Peyer's patch (tissue), 4 donors: Measurements from ENCODE around the gene CXCL3. TPM values are rescaled to one million over a fixed set of nuclear protein-coding genes. Genes with fewer than 3 reads are reported as not detected.

Experiments
- DNase-seq, 3 donors: peaks; one replicate each; pipeline ENCODE4 v3.0.0-alpha.2; 2017 to 2019
- H3K27ac ChIP-seq, 4 donors: fragments of 200-600 bp; sonication (generic); one replicate each; pipeline ENCODE4 v1.5.1; 2016 to 2019
- H3K27me3 ChIP-seq, 2 donors: fragments of 200-600 bp; sonication (generic); one replicate each; pipeline ENCODE4 v1.5.1; 2019
- H3K36me3 ChIP-seq, 3 donors: fragments of 200-600 bp; sonication (generic); one replicate each; pipeline ENCODE4 v1.5.1; 2016 to 2019
- H3K4me1 ChIP-seq, 4 donors: fragments of 200-600 bp; sonication (generic); one replicate each; pipeline ENCODE4 v1.5.1; 2016 to 2019
- H3K4me3 ChIP-seq, 4 donors: fragments of 200-600 bp; sonication (generic); 1 replicate in 3 of 4; 2 replicates in 1 of 4; pipeline ENCODE4 v1.5.1; 2016 to 2019; ENCODE audit warnings: mild to moderate bottlenecking in 1 of 4
- H3K9me3 ChIP-seq, 4 donors: fragments of 200-600 bp; sonication (generic); one replicate each; pipeline ENCODE4 v1.5.1; 2016 to 2019; ENCODE audit warnings: mild to moderate bottlenecking in 1 of 4
- POLR2A ChIP-seq, 2 donors: fragments of 450-650 bp; IDR thresholded peaks; one replicate each; pipeline ENCODE4 v1.5.1; 2017; ENCODE audit warnings: antibody characterized with exemption in 2 of 2, mild to moderate bottlenecking in 2 of 2, moderate library complexity in 2 of 2
- total RNA-seq, 4 donors: library from RNA; depleted of rRNA; stranded (reverse); fragments of >200 nt; gene quantifications; one replicate each; pipeline ENCODE4 v1.1.0, GENCODE V29; 2016
- TF ChIP-seq, protein P1 (sequence below), 6 experiments: fragments of 450-650 bp in 4 of 6; fragments of 200-600 bp in 2 of 6; sonication (generic) in 1 of 6; IDR thresholded peaks; one replicate each; pipeline ENCODE4 v1.5.1; 2017 to 2019; ENCODE audit warnings: antibody characterized with exemption in 6 of 6, mild to moderate bottlenecking in 3 of 6, moderate library complexity in 1 of 6

Gene CXCL3
- total RNA-seq, 4 donors from 2014 or later: 1.5 to 3.3 (median 2.2) TPM

DNA sequence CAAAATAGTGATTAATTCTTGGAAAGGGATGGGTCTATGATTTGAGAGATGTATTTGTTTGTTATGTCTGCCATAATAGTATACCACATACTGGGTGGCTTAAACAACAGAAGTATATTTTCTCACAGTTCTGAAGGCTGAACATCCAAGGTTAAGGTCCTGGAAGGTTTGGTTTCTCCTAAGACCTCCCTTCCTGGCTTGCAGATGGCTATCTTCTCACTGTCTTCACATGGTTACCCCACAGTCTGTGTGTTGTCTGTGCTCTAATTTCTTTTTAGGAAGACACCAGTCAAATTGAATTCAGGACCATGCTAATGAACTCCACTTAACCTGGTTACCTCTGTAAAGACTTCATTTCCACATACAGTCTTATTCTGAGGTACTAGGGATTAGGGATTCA lies 34.9 kb upstream of the CXCL3 start:
- H3K4me1 ChIP-seq: no peaks in the 10 kb centered on the region
- no peaks in the 10 kb centered on the region for H3K27me3 ChIP-seq
- TF ChIP-seq, protein P1, sequence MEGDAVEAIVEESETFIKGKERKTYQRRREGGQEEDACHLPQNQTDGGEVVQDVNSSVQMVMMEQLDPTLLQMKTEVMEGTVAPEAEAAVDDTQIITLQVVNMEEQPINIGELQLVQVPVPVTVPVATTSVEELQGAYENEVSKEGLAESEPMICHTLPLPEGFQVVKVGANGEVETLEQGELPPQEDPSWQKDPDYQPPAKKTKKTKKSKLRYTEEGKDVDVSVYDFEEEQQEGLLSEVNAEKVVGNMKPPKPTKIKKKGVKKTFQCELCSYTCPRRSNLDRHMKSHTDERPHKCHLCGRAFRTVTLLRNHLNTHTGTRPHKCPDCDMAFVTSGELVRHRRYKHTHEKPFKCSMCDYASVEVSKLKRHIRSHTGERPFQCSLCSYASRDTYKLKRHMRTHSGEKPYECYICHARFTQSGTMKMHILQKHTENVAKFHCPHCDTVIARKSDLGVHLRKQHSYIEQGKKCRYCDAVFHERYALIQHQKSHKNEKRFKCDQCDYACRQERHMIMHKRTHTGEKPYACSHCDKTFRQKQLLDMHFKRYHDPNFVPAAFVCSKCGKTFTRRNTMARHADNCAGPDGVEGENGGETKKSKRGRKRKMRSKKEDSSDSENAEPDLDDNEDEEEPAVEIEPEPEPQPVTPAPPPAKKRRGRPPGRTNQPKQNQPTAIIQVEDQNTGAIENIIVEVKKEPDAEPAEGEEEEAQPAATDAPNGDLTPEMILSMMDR (IDR thresholded peaks at IDR 0.05): no peak
- no peak for TF ChIP-seq POLR2A (IDR thresholded peaks at IDR 0.05)
- H3K27ac ChIP-seq: no peak overlapping the region
- H3K4me3 ChIP-seq: no peak overlapping the region
- DNase-seq: no peak
- no peaks in the 10 kb centered on the region for H3K9me3 ChIP-seq
- no peaks in the 10 kb centered on the region for H3K36me3 ChIP-seq

DNA sequence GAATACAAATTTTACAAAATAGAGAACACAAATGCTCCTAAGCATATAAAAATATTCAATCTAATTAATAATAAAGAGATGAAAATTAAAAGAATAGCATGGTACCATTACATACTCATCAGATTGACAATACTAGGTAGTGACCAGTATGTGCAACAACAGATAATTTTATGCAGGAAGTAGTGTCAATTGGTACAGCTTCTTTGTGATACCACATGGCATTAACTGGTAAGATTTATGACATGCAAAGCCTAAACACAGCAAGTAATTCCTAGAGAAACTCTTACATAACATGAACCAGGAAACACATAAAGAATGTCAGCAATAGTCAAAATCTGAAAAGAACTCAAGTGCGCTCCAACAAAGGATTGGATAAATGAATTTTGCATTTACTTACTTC lies 34.2 kb upstream of the CXCL3 start:
- H3K9me3 ChIP-seq: no peaks in the 10 kb centered on the region
- no peaks in the 10 kb centered on the region for H3K36me3 ChIP-seq
- no peaks in the 10 kb centered on the region for H3K27me3 ChIP-seq
- TF ChIP-seq, protein P1 (IDR thresholded peaks at IDR 0.05): no peak
- no peak for TF ChIP-seq POLR2A (IDR thresholded peaks at IDR 0.05)
- H3K27ac ChIP-seq: no peak overlapping the region
- H3K4me1 ChIP-seq: no peaks in the 10 kb centered on the region
- H3K4me3 ChIP-seq: no peak overlapping the region
- no peak for DNase-seq

DNA sequence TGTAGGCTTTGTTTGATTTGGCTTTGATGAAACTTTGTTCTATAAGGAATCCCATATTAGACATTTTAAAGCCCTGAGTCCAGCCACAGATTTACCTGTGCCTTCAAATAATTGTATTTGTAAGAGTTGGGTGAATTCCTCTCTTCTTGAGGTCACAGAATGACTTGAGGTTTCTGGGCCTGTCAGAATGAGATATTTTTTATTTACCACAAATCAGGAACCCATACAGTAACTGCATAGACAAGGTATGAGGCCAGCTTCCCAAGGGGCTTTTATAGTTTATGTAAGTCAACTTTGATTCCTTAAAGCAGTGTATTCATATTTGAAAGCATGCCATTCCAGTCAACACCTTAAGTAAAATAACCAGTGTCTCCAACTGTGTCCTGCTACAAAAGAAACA lies 29.1 kb upstream of the CXCL3 start:
- H3K36me3 ChIP-seq: no peaks in the 10 kb centered on the region
- TF ChIP-seq, protein P1 (IDR thresholded peaks at IDR 0.05): no peak
- no peak for TF ChIP-seq POLR2A (IDR thresholded peaks at IDR 0.05)
- H3K4me3 ChIP-seq: no peak overlapping the region
- no peaks in the 10 kb centered on the region for H3K27me3 ChIP-seq
- H3K27ac ChIP-seq: no peak overlapping the region
- H3K9me3 ChIP-seq: no peaks in the 10 kb centered on the region
- peaks cover 0 to 4% (median 0%) of the 10 kb centered on the region in 4 donors for H3K4me1 ChIP-seq
- no peak for DNase-seq

DNA sequence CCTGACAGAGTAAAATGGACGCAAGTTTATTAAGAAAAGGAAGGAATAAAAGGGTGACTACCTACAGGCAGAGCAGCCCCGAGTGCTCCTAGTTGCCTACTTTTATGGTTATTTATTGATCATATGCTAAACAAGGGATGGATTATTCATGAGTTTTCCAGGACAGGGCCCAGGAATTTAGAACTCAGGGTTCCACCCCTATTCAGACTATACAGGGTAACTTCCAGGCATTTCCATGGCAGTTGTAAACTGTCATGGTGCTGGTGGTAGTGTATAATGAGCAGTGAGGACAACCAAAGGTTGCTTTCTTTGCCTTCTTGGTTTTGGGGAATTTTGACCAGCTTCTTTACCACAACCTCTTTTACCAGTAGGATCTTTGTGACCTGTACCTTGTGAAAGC lies 27.7 kb upstream of the CXCL3 start:
- Histone ChIP-seq H3K9me3 (no peaks in the 10 kb centered on the region), H3K27ac (no peak overlapping the region), H3K4me1 (peaks cover 0 to 8% (median 0%) of the 10 kb centered on the region in 4 donors), H3K4me3 (no peak overlapping the region), H3K36me3 (no peaks in the 10 kb centered on the region), H3K27me3 (no peaks in the 10 kb centered on the region)
- TF ChIP-seq POLR2A (IDR thresholded peaks at IDR 0.05): no peak
- TF ChIP-seq, protein P1 (IDR thresholded peaks at IDR 0.05): no peak
- no peak for DNase-seq

DNA sequence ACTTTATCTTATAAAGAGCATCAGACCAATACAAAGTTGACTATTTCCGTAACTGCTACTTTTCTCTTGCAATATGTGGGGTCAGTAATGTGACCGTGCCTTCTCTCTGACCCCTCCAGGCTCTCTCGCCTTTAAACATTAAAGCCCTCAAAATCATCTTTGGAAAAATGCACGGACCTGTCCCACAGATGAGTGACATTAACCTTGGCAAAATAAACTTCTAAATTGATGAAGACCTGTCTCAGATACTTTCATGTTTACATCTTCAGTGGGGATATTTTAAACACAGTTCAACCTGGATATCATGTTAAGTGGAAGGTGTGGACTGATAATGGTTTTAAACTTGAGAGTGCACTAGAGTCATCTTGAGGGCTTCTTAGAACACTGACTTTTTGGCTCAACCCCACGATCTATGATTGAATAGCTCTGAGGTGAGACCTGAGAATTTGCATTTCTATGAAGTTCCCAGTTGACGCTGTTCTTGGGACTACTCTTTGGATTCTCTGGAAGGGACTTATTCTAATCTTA lies 26.7 kb upstream of the CXCL3 start:
- Histone ChIP-seq H3K27ac (no peak overlapping the region), H3K4me3 (no peak overlapping the region), H3K4me1 (peaks cover 0 to 8% (median 0%) of the 10 kb centered on the region in 4 donors), H3K36me3 (no peaks in the 10 kb centered on the region), H3K27me3 (no peaks in the 10 kb centered on the region), H3K9me3 (no peaks in the 10 kb centered on the region)
- DNase-seq: no peak
- TF ChIP-seq POLR2A (IDR thresholded peaks at IDR 0.05): no peak
- TF ChIP-seq, protein P1 (IDR thresholded peaks at IDR 0.05): no peak

DNA sequence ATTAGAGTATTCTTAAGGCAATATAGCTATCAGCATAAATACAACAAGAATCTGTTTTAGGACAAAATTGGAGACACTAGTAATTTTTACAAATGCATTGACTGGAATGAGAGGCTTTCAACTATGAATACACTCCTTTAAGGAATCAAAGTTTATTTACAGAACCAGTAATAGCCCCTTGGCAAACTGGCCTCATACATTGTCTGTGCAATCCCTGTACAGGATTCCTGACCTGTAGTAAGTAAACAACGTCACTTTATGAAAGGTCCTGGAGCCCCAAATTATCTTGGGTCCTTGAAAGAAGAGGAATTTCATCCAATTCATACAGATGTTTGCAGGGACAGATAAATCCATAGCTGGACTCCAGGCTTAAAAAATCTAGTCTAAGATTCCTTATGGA lies 25.4 kb upstream of the CXCL3 start:
- no peak for DNase-seq
- H3K27ac ChIP-seq: no peak overlapping the region
- no peaks in the 10 kb centered on the region for H3K27me3 ChIP-seq

More for the DNA sequence above, 25.4 kb upstream of the CXCL3 start:
- Histone ChIP-seq H3K9me3 (no peaks in the 10 kb centered on the region), H3K4me3 (no peak overlapping the region), H3K4me1 (peaks cover 0 to 8% (median 0%) of the 10 kb centered on the region in 4 donors), H3K36me3 (no peaks in the 10 kb centered on the region)
- TF ChIP-seq POLR2A (IDR thresholded peaks at IDR 0.05): no peak
- TF ChIP-seq, protein P1 (IDR thresholded peaks at IDR 0.05): no peak
